HG02981 (cell line): ENCODE measurements around the gene PTPRC.

Experiments
- ATAC-seq: cut with Tn5 transposase; IDR thresholded peaks from one replicate; pipeline ENCODE4 v1.9.1; 2021; ENCODE audit warnings: mild to moderate bottlenecking, moderate library complexity; ENCODE audit not compliant: unreplicated experiment

Gene PTPRC

DNA sequence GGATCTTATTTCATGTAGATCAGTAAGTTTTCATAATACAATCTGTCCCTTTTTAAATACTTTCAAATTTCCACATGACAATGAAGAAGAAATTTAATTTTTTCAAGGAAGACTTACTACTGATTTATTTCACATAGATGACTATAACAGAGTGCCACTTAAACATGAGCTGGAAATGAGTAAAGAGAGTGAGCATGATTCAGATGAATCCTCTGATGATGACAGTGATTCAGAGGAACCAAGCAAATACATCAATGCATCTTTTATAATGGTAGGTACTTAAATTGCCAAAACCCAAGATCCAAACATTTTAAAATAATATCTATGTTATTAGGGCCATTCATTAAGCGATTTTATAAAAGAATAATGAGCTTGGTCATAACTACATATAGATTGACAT is 110.4 kb downstream of the PTPRC start:
- no peak for ATAC-seq

DNA sequence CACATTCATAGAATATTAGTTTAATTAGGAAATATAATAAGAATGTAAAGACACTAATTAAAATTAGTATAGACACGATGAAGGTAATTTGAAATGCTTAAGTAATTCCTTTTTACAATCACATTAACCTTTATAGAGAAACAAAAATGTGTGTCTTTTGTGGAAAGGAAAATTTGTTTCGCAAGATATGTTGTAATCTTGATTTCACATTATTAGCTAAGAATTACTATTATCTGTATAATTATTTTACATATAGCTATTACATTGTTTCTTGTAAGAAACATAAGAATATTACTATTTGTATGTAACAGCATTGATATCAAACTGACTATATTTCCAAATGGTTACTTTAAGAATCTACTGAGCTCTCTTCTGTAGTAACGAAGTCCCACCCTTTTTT is 111.2 kb downstream of the PTPRC start:
- ATAC-seq, result no peak

DNA sequence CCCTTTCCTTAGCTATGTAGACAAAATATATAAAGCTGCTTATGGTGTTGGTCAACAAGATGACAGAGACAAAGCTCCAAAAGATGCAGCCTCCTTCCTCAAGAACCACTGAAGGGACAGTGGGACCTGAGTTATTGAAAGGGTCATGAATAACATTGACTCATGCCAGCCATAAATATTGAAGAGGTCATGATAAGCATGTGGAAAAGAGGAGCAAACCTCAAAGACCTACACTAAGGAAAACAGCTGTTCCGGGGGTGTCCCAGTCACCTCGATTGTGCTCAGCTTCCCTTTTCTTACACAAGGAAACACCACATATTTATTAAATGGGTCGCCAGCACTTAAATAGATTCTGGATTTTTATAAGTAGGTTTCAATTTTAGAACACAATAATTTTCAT is 112.9 kb downstream of the PTPRC start:
- ATAC-seq, result no peak

DNA sequence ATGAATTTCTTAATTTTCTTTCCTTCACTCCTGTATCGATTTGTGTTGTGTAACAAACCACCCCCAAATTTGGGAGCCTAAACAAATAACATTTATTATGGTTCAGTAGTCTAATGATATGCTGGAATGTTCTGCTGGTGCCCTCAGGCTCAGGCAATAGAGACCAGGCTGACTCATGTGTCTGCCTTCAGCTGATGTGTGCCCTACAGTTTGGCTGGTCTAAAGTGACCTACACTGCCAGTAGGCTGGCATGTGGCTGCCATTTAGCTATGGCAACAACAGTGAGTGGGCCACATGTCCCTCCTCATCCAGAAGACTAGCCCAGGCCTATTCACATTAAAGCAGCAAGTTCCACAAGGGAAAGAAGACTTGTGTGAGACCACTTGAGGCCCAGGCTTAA is 115.8 kb downstream of the PTPRC start:
- ATAC-seq, result no peak

DNA sequence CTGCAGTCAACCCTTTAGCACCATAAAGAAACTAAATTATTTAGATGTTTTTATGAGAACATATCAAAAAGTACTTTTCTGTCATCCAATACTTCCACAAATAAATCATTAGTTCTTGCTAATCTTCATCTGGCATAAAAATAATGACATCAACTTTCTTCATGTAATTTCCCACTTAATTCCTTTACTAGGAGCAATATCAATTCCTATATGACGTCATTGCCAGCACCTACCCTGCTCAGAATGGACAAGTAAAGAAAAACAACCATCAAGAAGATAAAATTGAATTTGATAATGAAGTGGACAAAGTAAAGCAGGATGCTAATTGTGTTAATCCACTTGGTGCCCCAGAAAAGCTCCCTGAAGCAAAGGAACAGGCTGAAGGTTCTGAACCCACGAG is 116.9 kb downstream of the PTPRC start:
- ATAC-seq, result no peak

DNA sequence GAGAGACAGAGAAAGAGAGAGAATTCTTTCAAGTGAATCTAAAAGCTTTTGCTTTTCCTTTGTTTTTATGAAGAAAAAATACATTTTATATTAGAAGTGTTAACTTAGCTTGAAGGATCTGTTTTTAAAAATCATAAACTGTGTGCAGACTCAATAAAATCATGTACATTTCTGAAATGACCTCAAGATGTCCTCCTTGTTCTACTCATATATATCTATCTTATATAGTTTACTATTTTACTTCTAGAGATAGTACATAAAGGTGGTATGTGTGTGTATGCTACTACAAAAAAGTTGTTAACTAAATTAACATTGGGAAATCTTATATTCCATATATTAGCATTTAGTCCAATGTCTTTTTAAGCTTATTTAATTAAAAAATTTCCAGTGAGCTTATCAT is 117.6 kb downstream of the PTPRC start:
- no peak for ATAC-seq

DNA sequence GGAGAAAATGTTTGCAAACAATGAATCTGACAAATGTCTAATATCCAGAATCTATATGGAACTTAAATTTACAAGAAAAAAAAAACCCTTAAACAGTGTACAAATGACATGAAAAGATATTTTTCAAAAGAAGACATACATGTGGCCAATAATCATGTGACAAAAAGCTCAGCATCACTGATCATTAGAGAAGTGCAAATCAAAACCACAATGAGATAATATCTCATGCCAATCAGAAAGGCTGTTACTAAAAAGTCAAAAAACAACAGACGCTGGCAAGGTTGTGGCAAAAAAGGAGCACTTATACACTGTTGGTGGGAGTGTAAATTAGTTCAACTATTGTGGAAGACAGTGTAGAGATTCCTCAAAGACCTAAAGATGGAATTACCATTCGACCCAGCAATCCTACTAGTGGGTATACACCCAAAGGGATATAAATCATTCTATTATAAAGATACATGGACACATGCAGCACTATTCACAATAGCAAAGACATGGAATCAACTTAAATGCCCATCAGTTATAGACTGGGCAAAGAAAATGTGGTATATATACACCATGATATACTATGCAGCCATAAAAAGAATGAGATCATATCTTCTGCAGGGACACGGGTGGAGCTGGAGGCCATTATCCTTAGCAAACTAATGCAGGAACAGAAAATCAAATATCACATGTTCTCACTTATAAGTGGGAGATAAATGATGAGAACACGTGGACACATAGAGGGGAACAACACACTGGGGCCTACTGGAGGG is 123.2 kb downstream of the PTPRC start:
- no peak for ATAC-seq

DNA sequence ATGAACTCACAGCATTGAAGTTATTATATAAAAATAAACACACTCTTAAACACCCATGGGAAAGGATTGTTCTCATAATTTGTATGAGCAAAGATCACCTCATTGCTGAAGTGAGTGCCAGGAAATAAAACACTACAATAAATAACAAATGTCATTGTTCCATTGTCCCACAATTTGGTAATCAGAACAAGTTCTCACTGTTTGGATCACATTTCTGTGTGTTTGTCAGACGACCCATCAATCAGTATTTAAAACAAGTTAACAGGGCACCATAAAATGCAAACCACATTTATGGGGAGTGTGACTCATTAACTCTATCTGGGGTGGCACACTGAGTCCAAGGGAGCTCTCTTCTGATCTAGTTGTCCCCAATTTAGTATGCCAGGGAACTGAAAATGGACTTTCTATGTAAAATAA is 124.5 kb downstream of the PTPRC start:
- no peak for ATAC-seq

DNA sequence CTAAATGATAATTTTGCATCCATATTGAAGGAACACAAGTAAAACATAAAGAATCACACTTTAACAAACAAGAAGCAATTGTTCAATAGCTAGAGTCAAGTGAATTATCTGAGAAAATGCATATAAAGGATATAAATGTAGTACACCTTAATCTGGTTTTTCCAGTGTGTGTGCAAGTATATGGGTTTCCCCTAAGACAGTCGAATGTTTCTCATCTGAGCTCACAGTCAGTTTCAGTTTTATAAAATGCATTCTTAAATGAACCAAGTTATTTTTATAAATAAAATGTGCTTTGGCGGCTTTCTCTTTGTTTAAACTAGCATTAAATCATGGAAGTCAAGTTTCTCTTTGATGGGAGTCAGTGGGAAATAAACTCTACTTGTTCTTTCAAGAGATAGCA is 125.9 kb downstream of the PTPRC start:
- ATAC-seq, result no peak

DNA sequence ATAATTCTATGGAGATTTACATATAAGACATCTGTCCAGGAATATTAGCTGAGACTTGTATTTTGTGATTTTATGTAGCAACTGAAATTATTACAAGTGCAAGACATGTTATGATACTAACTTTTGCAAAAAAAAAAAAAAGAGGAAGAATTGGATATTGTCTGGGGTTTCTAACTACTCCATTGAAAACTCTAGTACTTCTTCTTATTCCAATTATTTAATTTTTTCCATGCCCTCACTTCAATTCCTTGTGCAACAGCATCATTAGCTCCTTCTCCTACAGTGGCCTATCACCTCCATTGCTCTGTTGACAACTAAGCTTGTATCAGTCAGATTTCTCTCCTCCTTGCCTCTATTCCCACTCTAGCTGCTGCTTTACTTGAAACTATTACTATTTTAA is 126.6 kb downstream of the PTPRC start:
- ATAC-seq, result no peak

DNA sequence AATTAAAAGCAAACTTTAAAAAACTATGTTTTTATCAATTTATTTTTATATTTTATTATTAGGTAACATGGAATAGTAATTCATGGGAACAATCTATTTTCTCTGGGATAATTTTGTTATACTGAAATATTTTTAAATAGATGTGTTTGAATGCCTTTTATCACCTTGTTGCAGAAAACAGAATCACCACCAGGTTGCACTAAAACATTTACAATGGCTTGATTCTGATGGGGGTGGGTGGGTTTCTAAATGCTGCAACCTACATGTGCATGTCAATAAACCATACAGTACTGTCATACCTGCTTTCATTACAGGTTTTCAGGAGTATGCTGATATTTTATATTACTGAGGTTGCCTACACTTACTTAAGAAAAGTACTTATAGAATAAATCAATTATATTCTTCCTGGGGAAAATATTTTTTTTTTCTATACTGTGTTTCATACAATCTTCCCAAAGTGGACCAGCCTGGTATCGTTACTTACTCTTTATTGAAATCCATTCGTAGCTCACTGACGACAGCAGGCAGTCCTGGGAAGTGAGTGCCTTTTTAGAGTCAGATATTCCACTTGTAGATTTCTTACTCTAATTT is 132.8 kb downstream of the PTPRC start:
- peak; percentile 62 for ATAC-seq

DNA sequence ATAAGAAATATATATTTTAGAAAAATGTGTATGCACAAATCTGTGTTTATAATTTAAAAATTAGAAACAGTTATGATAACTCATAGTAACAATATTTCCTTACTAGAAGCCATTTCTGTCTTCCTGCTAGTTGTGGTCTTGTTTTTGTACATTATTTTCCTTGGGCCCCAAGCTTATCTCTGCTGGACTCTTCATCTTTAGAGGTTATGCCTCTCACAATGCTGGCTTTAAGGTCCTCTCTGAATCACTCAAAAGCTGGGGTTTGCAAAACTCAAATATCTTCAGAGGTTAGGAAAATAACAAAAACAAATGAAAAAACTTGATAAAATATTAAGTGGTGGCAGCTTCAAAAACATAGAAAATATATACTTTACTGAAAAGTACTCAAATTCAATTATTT is 133.8 kb downstream of the PTPRC start:
- ATAC-seq, result no peak

DNA sequence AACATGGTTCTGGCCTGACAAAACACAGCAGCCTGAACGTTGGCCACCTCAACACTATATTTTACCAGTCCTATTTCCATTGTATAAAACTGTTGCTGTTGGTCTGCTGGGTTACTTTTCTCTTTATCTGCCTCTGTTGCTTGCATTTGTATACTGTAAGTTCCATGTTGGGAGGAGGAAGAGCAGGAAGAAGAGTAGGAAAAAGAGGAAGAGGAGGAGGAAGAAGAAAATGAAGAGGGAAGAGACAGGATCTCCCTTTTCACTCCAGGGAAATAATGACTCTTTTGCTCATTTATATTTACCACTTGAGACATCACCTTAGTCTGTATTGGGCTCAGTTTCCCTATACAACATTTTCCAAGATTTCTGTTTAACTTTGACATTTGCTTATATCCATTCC is 134.2 kb downstream of the PTPRC start:
- ATAC-seq, result no peak

DNA sequence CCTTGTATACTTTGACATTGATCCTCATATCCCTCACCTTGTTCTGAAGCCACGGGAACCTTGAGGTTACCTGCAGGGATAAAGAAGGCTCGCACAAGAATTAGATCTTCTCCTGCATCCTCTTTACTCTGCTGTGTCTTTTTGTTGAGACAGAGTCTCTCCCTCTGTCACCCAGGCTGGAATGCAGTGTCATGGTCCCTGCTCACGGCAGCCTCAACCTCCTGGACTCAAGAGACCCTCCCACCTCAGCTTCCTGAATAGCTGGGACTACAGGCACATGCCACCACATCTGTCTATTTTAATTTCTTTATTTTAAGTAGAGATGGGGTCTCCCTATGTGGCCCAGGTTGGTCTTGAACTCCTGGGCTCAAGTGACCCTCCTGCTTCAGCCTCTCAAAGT is 134.7 kb downstream of the PTPRC start:
- ATAC-seq, result no peak

DNA sequence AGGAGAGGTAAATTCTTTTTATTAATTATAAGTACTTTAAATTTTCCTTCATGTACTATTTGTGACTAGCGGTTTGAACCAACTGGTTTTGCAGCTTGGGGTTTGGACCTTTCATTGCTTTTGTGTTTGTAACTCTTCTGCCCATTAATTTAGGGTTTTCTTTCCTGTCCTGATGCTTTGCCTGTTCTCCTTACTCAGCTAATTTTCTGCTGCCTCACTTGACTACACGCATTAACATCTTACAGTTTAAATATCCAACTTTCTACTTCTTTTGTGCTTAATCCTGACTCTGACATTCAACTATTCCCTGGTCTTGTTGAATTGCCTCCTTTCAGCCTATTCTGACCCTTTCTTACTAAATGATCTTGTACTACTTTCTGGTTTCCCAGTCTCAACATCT is 135.6 kb downstream of the PTPRC start:
- ATAC-seq, result no peak

DNA sequence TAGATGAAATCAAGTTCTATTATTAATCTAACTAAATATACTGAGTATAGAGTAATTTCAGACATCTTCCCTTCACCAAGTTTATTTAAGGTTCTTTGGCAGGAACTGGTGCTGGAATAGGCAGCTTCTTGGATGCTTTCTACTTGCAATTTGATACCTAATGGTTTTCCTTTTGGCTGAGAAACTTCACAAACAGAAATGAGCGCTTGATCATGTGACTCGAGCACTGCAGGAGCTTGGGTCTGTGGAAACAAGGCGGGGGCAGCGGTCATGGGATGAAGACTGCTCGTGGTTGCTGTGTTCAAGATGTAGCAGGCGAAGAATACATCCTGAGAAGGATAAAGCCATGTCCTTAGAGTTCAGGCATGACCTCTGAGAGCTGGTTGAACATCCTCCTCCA is 136.8 kb downstream of the PTPRC start:
- ATAC-seq, result no peak

DNA sequence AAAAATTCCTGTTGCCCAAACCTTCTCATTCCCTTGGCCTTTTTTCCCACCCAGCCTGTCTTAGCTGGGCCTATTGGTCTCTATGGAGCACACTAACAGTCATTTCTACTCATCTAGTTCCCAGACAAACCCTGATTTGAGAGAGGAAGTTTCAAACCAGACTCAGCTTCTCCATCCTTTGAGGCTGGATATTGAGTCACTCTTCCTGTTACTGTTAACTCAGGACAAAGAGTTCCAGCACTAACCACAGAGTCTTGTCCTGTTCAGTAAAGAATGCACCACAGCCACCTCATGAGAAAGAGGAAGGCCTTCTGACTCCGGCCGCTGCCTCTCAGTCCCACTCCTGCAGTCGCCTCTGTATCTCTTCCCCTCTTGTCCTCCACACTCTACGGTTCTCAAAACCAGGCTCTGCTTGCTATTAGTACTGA is 137.8 kb downstream of the PTPRC start:
- peak; percentile 50 for ATAC-seq

DNA sequence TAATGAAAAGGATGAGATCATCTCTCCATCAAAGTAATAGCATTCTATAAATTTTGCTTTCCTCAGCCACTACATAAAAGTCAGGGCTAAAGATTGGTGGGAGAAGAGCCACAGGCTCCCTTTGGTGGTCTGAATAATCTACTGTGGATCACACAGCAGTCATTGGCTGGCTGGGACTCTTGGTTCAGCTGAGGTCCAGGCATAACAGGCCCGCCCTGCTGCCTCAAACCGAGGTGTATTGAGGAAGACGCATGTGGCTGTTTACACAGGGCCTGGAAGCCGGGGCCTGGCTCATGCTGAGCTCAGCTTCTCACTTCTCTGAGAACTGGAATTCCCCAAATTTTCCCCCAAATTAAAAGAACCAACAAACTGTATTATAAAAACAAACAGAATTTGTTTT is 139.2 kb downstream of the PTPRC start:
- ATAC-seq, result no peak

DNA sequence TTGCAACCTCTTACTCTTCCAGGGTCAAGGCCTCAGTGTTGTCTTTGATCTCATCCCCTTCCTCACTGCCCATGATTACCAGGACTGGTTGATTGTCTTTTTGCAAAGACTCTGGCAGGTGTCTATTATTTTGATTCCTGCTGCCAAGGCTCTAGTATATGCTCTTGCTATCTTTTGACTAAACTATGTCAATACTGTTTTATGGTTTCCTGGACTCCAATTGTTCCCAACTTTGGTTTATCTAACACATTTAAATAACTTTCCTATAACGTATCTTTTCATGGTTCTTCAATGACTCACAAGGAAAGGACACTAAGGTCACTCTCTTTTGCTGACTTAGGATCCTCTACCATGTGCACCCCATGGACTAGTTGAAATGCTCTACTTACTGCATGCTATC is 141.5 kb downstream of the PTPRC start:
- ATAC-seq, result no peak

DNA sequence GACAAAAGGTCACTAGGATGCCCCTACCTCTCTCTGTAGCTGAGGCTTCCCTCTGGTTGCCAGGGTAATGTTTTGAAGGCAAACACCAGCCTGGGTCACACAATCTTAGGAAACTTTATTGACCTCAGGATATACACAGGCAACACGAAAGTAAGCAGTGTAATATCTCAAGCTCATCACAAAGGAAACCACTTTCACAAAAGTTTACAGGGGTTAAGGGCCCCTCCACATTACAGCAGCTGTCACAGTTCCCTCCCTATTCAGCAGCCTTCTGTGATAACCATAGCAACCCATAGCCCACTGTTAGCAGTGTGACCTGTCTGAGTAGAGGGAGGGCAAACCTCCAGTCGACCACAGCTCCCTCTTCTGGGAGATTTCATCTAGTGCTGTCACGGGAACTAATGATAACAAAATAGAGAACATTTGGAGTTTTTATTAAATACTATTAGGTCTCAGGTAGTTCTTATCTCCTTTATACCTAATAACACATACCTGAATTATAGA is 149.8 kb downstream of the PTPRC start:
- ATAC-seq, result peak; percentile 99

DNA sequence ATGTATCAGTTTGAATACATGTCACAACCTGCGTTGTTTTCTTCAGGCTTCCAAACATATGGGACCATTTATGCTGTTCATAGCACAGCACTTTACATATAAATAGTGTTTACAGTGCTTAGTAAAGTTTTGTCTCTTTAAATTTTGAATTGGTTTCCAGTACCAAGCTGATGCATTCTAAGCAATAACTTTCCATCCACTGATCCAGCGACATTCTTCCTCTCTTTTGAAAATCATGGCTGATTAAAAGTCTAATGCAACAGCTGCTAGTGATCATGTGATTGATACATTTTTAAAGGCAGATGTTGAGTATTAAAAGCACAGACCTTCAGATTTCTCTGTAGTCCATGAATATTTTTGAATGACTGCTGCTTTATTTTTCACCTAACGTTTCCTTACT is 154.9 kb downstream of the PTPRC start:
- no peak for ATAC-seq

DNA sequence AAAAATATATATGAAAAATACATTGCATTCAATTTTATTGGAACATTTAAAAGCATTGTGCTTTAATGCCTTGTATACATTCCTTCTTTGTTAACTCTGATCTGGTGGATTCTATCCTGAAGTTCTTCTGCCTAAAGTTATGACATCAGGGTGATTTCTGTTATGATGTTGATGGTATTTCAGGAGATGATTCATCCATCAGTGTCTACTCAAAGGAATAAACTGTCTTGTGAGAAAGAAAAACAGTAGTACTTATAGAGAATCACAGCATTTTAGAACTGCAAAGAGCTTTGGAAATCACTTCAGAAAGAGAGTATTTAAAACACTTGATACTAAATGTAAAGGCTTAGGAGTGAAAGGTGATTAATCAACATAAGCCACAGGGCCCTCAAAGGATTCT is 155.7 kb downstream of the PTPRC start:
- ATAC-seq, result no peak

DNA sequence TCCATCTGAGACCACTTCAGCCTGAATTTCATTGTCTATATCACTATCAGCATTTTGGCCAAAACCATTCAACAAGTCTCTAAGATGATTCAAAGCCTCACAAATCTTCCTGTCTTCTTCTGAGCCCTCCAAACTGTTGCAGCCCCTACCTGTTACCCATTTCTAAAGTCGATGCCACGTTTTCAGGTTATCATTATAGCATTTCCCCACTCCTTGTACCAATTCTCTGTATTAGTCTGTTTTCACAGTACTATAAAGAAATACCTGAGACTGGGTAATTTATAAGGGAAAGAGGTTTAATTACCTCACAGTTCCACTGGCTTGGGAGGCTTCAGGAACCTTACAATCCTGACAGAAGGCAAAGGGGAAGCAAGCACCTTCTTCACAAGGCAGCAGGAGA is 158.8 kb downstream of the PTPRC start:
- ATAC-seq, result no peak
